SU-DHL-6 (cell line): Measurements from ENCODE around the gene KPNA5.

ENCODE experiments used
- H2AFZ ChIP-seq: fragments of 200-600 bp; sonication (generic); 2 replicates; pipeline ENCODE4 v1.6.1; 2014; ENCODE audit warnings: low read depth, mild to moderate bottlenecking, moderate library complexity, mixed read lengths, antibody characterized with exemption, low read length; ENCODE audit not compliant: severe bottlenecking
- H3F3A ChIP-seq: fragments of 200-600 bp; shearing (Covaris generic); 2 replicates; pipeline ENCODE4 v1.6.0; 2016; ENCODE audit warnings: antibody characterized with exemption, mild to moderate bottlenecking; ENCODE audit not compliant: insufficient read depth
- H3K27ac ChIP-seq: fragments of 200-600 bp; sonication (generic); 2 replicates; pipeline ENCODE4 v1.5.1; 2016; ENCODE audit warnings: low read depth, mild to moderate bottlenecking, low read length, moderate library complexity, mixed read lengths
- H3K27me3 ChIP-seq: fragments of 200-600 bp; sonication (generic), shearing (Covaris generic); 2 replicates; pipeline ENCODE4 v1.6.0; 2014; ENCODE audit warnings: mild to moderate bottlenecking, low read length
- H3K36me3 ChIP-seq: fragments of 200-600 bp; sonication (generic); 2 replicates; pipeline ENCODE4 v1.6.1; 2014; ENCODE audit warnings: mild to moderate bottlenecking, low read length, mixed read lengths
- H3K4me2 ChIP-seq: fragments of 300-600, 200-600 bp; shearing (Covaris generic), sonication (generic); 2 replicates; pipeline ENCODE4 v1.6.0; 2014; ENCODE audit warnings: low read length, low read depth, mild to moderate bottlenecking; ENCODE audit not compliant: poor library complexity, severe bottlenecking
- H3K4me3 ChIP-seq: fragments of 200-600 bp; sonication (generic); 2 replicates; pipeline ENCODE4 v1.5.1; 2014; ENCODE audit warnings: antibody characterized with exemption, low read length, mild to moderate bottlenecking, mixed read lengths; ENCODE audit not compliant: insufficient read depth, poor library complexity, severe bottlenecking
- H3K79me2 ChIP-seq: fragments of 200-600 bp; sonication (generic); 2 replicates; pipeline ENCODE4 v1.6.1; 2014; ENCODE audit warnings: mild to moderate bottlenecking, low read length, moderate library complexity; ENCODE audit not compliant: insufficient read depth
- H3K9ac ChIP-seq: fragments of 200-600 bp; sonication (generic); 2 replicates; pipeline ENCODE4 v1.7.0; 2014; ENCODE audit warnings: mild to moderate bottlenecking, low read length
- H3K9me2 ChIP-seq: fragments of 200-600 bp; sonication (generic); replicated peaks from 2 replicates; pipeline ENCODE4 v1.6.1; 2014; ENCODE audit warnings: low read length; ENCODE audit not compliant: insufficient read depth
- H3K9me3 ChIP-seq: fragments of 200-600 bp; sonication (generic); 2 replicates; pipeline ENCODE4 v1.6.1; 2014; ENCODE audit warnings: low read length, mixed read lengths; ENCODE audit not compliant: insufficient read depth
- H4K20me1 ChIP-seq: fragments of 200-600 bp; sonication (generic); 2 replicates; pipeline ENCODE4 v1.6.1; 2014; ENCODE audit warnings: low read depth, mild to moderate bottlenecking, antibody characterized with exemption, low read length, moderate library complexity, mixed read lengths
- CTCF ChIP-seq: fragments of 200-600 bp; sonication (generic); IDR thresholded peaks from one replicate; pipeline ENCODE4 v1.5.1; 2017; ENCODE audit warnings: antibody characterized with exemption, mild to moderate bottlenecking, low read length, moderate library complexity; ENCODE audit not compliant: insufficient read depth, poor library complexity, severe bottlenecking
- EZH2phosphoT487 ChIP-seq: fragments of 200-600 bp; sonication (generic), shearing (Covaris generic); conservative IDR thresholded peaks from 2 replicates; pipeline ENCODE4 v1.6.1; 2018; ENCODE audit warnings: mild to moderate bottlenecking, antibody characterized with exemption, low read length, moderate library complexity, mixed read lengths

KPNA5 gene

GRCh38 chr6:116763906-116764628, 83.1 kb downstream of the KPNA5 start:
- H3K9me3 ChIP-seq, result no peaks in the 10 kb centered on the region
- no peaks in the 10 kb centered on the region for H3K27me3 ChIP-seq
- no peak overlapping the region for H3K9ac ChIP-seq
- no peaks in the 10 kb centered on the region for H3F3A ChIP-seq
- no peaks in the 10 kb centered on the region for H3K79me2 ChIP-seq
- H2AFZ ChIP-seq, result no peak overlapping the region
- no peak overlapping the region for H3K4me3 ChIP-seq
- TF ChIP-seq CTCF (no peak), EZH2phosphoT487 (no peak)
- no peak overlapping the region for H3K27ac ChIP-seq
- no peaks in the 10 kb centered on the region for H4K20me1 ChIP-seq
- no peaks in the 10 kb centered on the region for H3K9me2 ChIP-seq
- no peak overlapping the region for H3K4me2 ChIP-seq
- no peaks in the 10 kb centered on the region for H3K36me3 ChIP-seq

- Histone ChIP-seq H3K4me2 (no peak overlapping the region), H3K79me2 (no peaks in the 10 kb centered on the region), H4K20me1 (no peaks in the 10 kb centered on the region), H3K27me3 (no peaks in the 10 kb centered on the region), H3K9me2 (no peaks in the 10 kb centered on the region), H3K27ac (no peak overlapping the region), H3K9ac (no peak overlapping the region), H3K36me3 (no peaks in the 10 kb centered on the region), H3K9me3 (no peaks in the 10 kb centered on the region), H3F3A (no peaks in the 10 kb centered on the region), H2AFZ (no peak overlapping the region), H3K4me3 (no peak overlapping the region)
- no peak for TF ChIP-seq EZH2phosphoT487
- TF ChIP-seq CTCF, result no peak
These were observed 83.6 kb downstream of the KPNA5 start for GRCh38 chr6:116764629-116764960.

- H3K9me3 ChIP-seq, result no peaks in the 10 kb centered on the region
- H3K4me2 ChIP-seq, result no peak within 1 kb of the TSS
- no peaks in the 10 kb centered on the region for H4K20me1 ChIP-seq
- H3K9ac ChIP-seq, result no peak within 1 kb of the TSS
- no peak within 1 kb of the TSS for H2AFZ ChIP-seq
- H3K4me3 ChIP-seq, result no peak within 1 kb of the TSS
- H3K9me2 ChIP-seq, result no peaks in the 10 kb centered on the region
- TF ChIP-seq CTCF, result no peak
- TF ChIP-seq EZH2phosphoT487, result no peak
- no peaks in the 10 kb centered on the region for H3K36me3 ChIP-seq
- H3K79me2 ChIP-seq, result no peaks in the 10 kb centered on the region
- no peaks in the 10 kb centered on the region for H3K27me3 ChIP-seq
- H3K27ac ChIP-seq, result no peak within 1 kb of the TSS
- no peaks in the 10 kb centered on the region for H3F3A ChIP-seq
These were observed 84.2 kb downstream of the KPNA5 start, which contains the start of gene FAM162B for GRCh38 chr6:116764961-116765841. Gene FAM162B (minus strand): TSS chr6:116765719. CDS start chr6:116765576, 143 bp downstream.
